Liver (tissue), 9 donors: Measurements from ENCODE around the gene CCDC196. TPM values are rescaled to one million over a fixed set of nuclear protein-coding genes. Genes with fewer than 3 reads are reported as not detected.

ENCODE experiments used
- DNase-seq: peaks from one replicate; pipeline ENCODE4 v3.0.0-alpha.2; 2017; ENCODE audit warnings: low spot score
- H3K27ac ChIP-seq, 2 donors: one replicate each; pipeline ENCODE4 v1.7.0; 2013; ENCODE audit warnings: inconsistent platforms in 2 of 2, low read length in 2 of 2, control low read depth in 1 of 2, low read depth in 1 of 2, mild to moderate bottlenecking in 1 of 2
- H3K27me3 ChIP-seq, 4 donors: one replicate each; pipeline versions ENCODE4 v1.6.1 to v1.7.0; 2013; ENCODE audit warnings: low read length in 3 of 4, inconsistent platforms in 1 of 4, mild to moderate bottlenecking in 1 of 4, moderate library complexity in 1 of 4; ENCODE audit not compliant: control insufficient read depth in 4 of 4, insufficient read depth in 4 of 4
- H3K36me3 ChIP-seq, 4 donors: one replicate each; pipeline versions ENCODE4 v1.6.1 to v1.7.0; 2013; ENCODE audit warnings: low read length in 3 of 4, mild to moderate bottlenecking in 3 of 4, low read depth in 1 of 4, moderate library complexity in 1 of 4; ENCODE audit not compliant: control insufficient read depth in 4 of 4, insufficient read depth in 3 of 4
- H3K4me1 ChIP-seq, 4 donors: one replicate each; pipeline versions ENCODE4 v1.6.1 to v1.7.0; 2013; ENCODE audit warnings: low read length in 3 of 4, mild to moderate bottlenecking in 3 of 4, moderate library complexity in 1 of 4; ENCODE audit not compliant: control insufficient read depth in 4 of 4, insufficient read depth in 4 of 4
- H3K4me3 ChIP-seq, 3 donors: one replicate each; pipeline versions ENCODE4 v1.6.1 to v1.7.0; 2013; ENCODE audit warnings: low read length in 3 of 3, control low read depth in 1 of 3, low read depth in 1 of 3, mild to moderate bottlenecking in 1 of 3
- H3K9ac ChIP-seq, 2 donors: one replicate each; pipeline ENCODE4 v1.7.0; 2013; ENCODE audit warnings: low read length in 2 of 2, mild to moderate bottlenecking in 2 of 2, moderate library complexity in 2 of 2, control low read depth in 1 of 2, low read depth in 1 of 2
- H3K9me3 ChIP-seq, 4 donors: one replicate each; pipeline versions ENCODE4 v1.6.1 to v1.7.0; 2013; ENCODE audit warnings: low read length in 3 of 4; ENCODE audit not compliant: control insufficient read depth in 4 of 4
- CTCF ChIP-seq: fragments of 150-350 bp; IDR thresholded peaks from 2 replicates; pipeline ENCODE4 v1.5.1; 2017; ENCODE audit warnings: improper control_type of control experiment, low read depth, low read length; ENCODE audit not compliant: missing input control
- EGR1 ChIP-seq, 2 donors: IDR thresholded peaks; 2 replicates each; pipeline ENCODE4 v1.6.1; 2016 to 2018; ENCODE audit warnings: antibody characterized with exemption in 2 of 2, low read depth in 2 of 2
- FOXA1 ChIP-seq: IDR thresholded peaks from 2 replicates; pipeline ENCODE4 v1.6.1; 2016; ENCODE audit warnings: antibody characterized with exemption
- GABPA ChIP-seq, 2 donors: IDR thresholded peaks in 1 of 2; conservative IDR thresholded peaks in 1 of 2; 2 replicates each; pipeline ENCODE4 v1.6.1; 2016; ENCODE audit warnings: antibody characterized with exemption in 2 of 2, mild to moderate bottlenecking in 1 of 2, moderate library complexity in 1 of 2
- HNF4A ChIP-seq, 2 donors: conservative IDR thresholded peaks; 2 replicates each; pipeline ENCODE4 v1.6.1; 2016; ENCODE audit warnings: antibody characterized with exemption in 2 of 2, mild to moderate bottlenecking in 2 of 2
- HNF4G ChIP-seq: IDR thresholded peaks from 2 replicates; pipeline ENCODE4 v1.6.1; 2016; ENCODE audit warnings: antibody characterized with exemption
- JUND ChIP-seq, 2 donors: IDR thresholded peaks; 2 replicates each; pipeline ENCODE4 v1.6.1; 2016; ENCODE audit warnings: antibody characterized with exemption in 2 of 2
- MAX ChIP-seq: IDR thresholded peaks from 2 replicates; pipeline ENCODE4 v1.6.1; 2016; ENCODE audit warnings: antibody characterized with exemption
- NR2F2 ChIP-seq: IDR thresholded peaks from 2 replicates; pipeline ENCODE4 v1.6.1; 2016; ENCODE audit warnings: antibody characterized with exemption
- RXRA ChIP-seq, 2 donors: IDR thresholded peaks; 2 replicates each; pipeline ENCODE4 v1.6.1; 2017 to 2018; ENCODE audit warnings: antibody characterized with exemption in 2 of 2, mild to moderate bottlenecking in 1 of 2
- SP1 ChIP-seq: IDR thresholded peaks from 2 replicates; pipeline ENCODE4 v1.6.1; 2018; ENCODE audit warnings: antibody characterized with exemption, mild to moderate bottlenecking
- ZBTB33 ChIP-seq: IDR thresholded peaks from 2 replicates; pipeline ENCODE4 v1.6.1; 2016; ENCODE audit warnings: antibody characterized with exemption
- WGBS: extraction: QIAGEN DNeasy Blood & Tissue Kit; methylation state at CpG from one replicate; pipeline ENCODE4 v1.1.7; 2013; 5-methylcytosine and 5-hydroxymethylcytosine counted together
- polyA plus RNA-seq, 2 donors: library from polyadenylated mRNA; stranded (reverse) in 1 of 2; unstranded in 1 of 2; fragments of 200-250 nt in 1 of 2; fragments of >200 nt in 1 of 2; fragmentation: Nextera tagmentation in 1 of 2; extraction: Ambion mirVana in 1 of 2; gene quantifications; one replicate each; pipeline versions ENCODE4 v1.2.1 to v1.2.3, GENCODE V29; 2013 to 2015
- total RNA-seq, 2 donors: library from RNA; depleted of rRNA; stranded (reverse); fragments of >200 nt; gene quantifications; one replicate each; pipeline ENCODE4 v1.2.3, GENCODE V29; 2014
- TF ChIP-seq, protein P1 (sequence below): IDR thresholded peaks from 2 replicates; pipeline ENCODE4 v1.6.1; 2016; ENCODE audit warnings: antibody characterized with exemption, mild to moderate bottlenecking
- donor health status: healthy.
- donor health status: healthy.
- donor health status: healthy.
- donor health status: healthy.
- donor health status: healthy.

The CCDC196 gene
- total and polyA plus RNA-seq, 4 donors, result 5.4 to 11.4 (median 5.7) TPM; not detected in 1

GRCh38 chr14:66445936-66446335 is 40.2 kb upstream of the CCDC196 start:
- no peak overlapping the region for H3K9ac ChIP-seq
- no peaks in the 10 kb centered on the region for H3K36me3 ChIP-seq
- H3K27ac ChIP-seq, result no peak overlapping the region
- H3K4me3 ChIP-seq, result no peak overlapping the region
- no peak for TF ChIP-seq FOXA1
- TF ChIP-seq HNF4A (conservative IDR thresholded peaks at IDR 0.05), result peak in 1 of 2 donors; percentile 15
- no peaks in the 10 kb centered on the region for H3K9me3 ChIP-seq
- H3K4me1 ChIP-seq, result no peaks in the 10 kb centered on the region
- no peak for DNase-seq
- no peaks in the 10 kb centered on the region for H3K27me3 ChIP-seq

DNA sequence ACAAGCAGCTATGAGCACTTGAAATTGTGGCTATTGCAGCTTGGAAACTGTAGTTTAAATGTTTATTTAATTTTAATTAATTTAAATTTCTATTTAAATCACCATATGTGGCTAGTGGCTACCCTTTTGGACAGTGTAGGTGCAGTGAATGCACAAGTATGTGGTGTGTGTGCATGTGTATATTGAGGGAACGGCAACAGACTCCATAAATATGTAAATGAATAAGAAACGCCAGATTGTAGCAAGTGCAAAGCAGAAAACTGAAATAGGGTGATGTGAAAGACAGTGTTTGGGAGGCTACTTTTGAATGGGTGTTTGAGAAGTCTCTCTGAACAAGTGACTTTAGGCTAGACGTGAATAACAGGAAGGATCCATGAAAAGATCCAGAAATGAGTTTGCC is 32.7 kb upstream of the CCDC196 start:
- 82% methylated on average over 3 of the region's 3 CpGs for WGBS
- H3K4me3 ChIP-seq, result no peak overlapping the region
- H3K9me3 ChIP-seq, result no peaks in the 10 kb centered on the region
- no peak overlapping the region for H3K9ac ChIP-seq
- TF ChIP-seq HNF4G (no peak), NR2F2 (no peak), FOXA1 (no peak)
- TF ChIP-seq, protein P1, sequence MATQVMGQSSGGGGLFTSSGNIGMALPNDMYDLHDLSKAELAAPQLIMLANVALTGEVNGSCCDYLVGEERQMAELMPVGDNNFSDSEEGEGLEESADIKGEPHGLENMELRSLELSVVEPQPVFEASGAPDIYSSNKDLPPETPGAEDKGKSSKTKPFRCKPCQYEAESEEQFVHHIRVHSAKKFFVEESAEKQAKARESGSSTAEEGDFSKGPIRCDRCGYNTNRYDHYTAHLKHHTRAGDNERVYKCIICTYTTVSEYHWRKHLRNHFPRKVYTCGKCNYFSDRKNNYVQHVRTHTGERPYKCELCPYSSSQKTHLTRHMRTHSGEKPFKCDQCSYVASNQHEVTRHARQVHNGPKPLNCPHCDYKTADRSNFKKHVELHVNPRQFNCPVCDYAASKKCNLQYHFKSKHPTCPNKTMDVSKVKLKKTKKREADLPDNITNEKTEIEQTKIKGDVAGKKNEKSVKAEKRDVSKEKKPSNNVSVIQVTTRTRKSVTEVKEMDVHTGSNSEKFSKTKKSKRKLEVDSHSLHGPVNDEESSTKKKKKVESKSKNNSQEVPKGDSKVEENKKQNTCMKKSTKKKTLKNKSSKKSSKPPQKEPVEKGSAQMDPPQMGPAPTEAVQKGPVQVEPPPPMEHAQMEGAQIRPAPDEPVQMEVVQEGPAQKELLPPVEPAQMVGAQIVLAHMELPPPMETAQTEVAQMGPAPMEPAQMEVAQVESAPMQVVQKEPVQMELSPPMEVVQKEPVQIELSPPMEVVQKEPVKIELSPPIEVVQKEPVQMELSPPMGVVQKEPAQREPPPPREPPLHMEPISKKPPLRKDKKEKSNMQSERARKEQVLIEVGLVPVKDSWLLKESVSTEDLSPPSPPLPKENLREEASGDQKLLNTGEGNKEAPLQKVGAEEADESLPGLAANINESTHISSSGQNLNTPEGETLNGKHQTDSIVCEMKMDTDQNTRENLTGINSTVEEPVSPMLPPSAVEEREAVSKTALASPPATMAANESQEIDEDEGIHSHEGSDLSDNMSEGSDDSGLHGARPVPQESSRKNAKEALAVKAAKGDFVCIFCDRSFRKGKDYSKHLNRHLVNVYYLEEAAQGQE, result no peak
- no peaks in the 10 kb centered on the region for H3K27me3 ChIP-seq
- H3K36me3 ChIP-seq, result no peaks in the 10 kb centered on the region
- no peak for DNase-seq
- H3K4me1 ChIP-seq, result no peaks in the 10 kb centered on the region
- H3K27ac ChIP-seq, result no peak overlapping the region

- Histone ChIP-seq H3K9me3 (no peaks in the 10 kb centered on the region), H3K9ac (no peak overlapping the region), H3K27ac (no peak overlapping the region), H3K36me3 (no peaks in the 10 kb centered on the region), H3K4me1 (no peaks in the 10 kb centered on the region), H3K27me3 (no peaks in the 10 kb centered on the region), H3K4me3 (no peak overlapping the region)
- TF ChIP-seq RXRA (IDR thresholded peaks at IDR 0.05), result no peak
- TF ChIP-seq EGR1 (IDR thresholded peaks at IDR 0.05; ENCODE audit: low read depth in 2 of 2), result no peak
- no peak for TF ChIP-seq GABPA (IDR thresholded peaks at IDR 0.05 in 1 of 2, conservative IDR thresholded peaks at IDR 0.05 in 1 of 2)
- TF ChIP-seq ZBTB33, result no peak
- TF ChIP-seq JUND (IDR thresholded peaks at IDR 0.05), result no peak
- TF ChIP-seq, protein P1, result no peak
- TF ChIP-seq MAX, result no peak
- no peak for TF ChIP-seq CTCF
- TF ChIP-seq SP1, result no peak
- no peak for TF ChIP-seq HNF4G
- no peak for DNase-seq
These were observed 26.6 kb upstream of the CCDC196 start for GRCh38 chr14:66459603-66460002.
